Adrenal gland (tissue), 12 donors: ENCODE data around the gene MAPK12. TPM values are rescaled to one million over a fixed set of nuclear protein-coding genes. Genes with fewer than 3 reads are reported as not detected.

ENCODE experiments used
- DNase-seq, 7 donors: peaks; one replicate each; pipeline ENCODE4 v3.0.0-alpha.2; 2019 to 2020
- H3K27ac ChIP-seq, 5 donors: fragments of 200-600 bp; sonication (generic) in 4 of 5; 1 replicate in 3 of 5; 2 replicates in 2 of 5; pipeline versions ENCODE4 v1.5.1 to v1.8.0; 2016 to 2020; ENCODE audit warnings: mild to moderate bottlenecking in 1 of 5
- H3K27me3 ChIP-seq: fragments of 200-600 bp; 2 replicates; pipeline ENCODE4 v1.8.0; 2021
- H3K36me3 ChIP-seq, 2 donors: fragments of 200-600 bp; replicated peaks in 1 of 2; 1 replicate in 1 of 2; 2 replicates in 1 of 2; pipeline versions ENCODE4 v1.5.1 to v1.8.0; 2018 to 2022
- H3K4me1 ChIP-seq, 2 donors: fragments of 200-600 bp; replicated peaks in 1 of 2; 1 replicate in 1 of 2; 2 replicates in 1 of 2; pipeline versions ENCODE4 v1.5.1 to v1.8.0; 2018 to 2021
- H3K4me3 ChIP-seq, 4 donors: fragments of 200-600 bp; sonication (generic) in 3 of 4; one replicate each; pipeline ENCODE4 v1.5.1; 2016 to 2018
- H3K9me3 ChIP-seq, 3 donors: fragments of 200-600 bp; sonication (generic) in 1 of 3; replicated peaks in 1 of 3; 1 replicate in 2 of 3; 2 replicates in 1 of 3; pipeline versions ENCODE4 v1.5.1 to v1.8.0; 2016 to 2021
- CTCF ChIP-seq, 6 experiments: fragments of 450-650 bp in 4 of 6; fragments of 200-600 bp in 2 of 6; sonication (generic) in 1 of 6; IDR thresholded peaks; 1 replicate in 5 of 6; 2 replicates in 1 of 6; pipeline versions ENCODE4 v1.5.1 to v1.8.0; 2016 to 2021; ENCODE audit warnings: antibody characterized with exemption in 6 of 6, mild to moderate bottlenecking in 2 of 6, moderate library complexity in 1 of 6
- POLR2A ChIP-seq, 2 donors: fragments of 450-650 bp; IDR thresholded peaks; one replicate each; pipeline ENCODE4 v1.6.1; 2017; ENCODE audit warnings: antibody characterized with exemption in 2 of 2, mild to moderate bottlenecking in 2 of 2, moderate library complexity in 1 of 2
- whole genome bisulfite sequencing, 4 donors: extraction: QIAGEN DNeasy Blood & Tissue Kit in 2 of 4; methylation state at CpG; one replicate each; pipeline versions ENCODE4 v1.1.5 to v1.1.7; 2013 to 2017; 5-methylcytosine and 5-hydroxymethylcytosine counted together
- intact Hi-C, 2 donors: fragments of 100-400 bp; cut with DNase I; formaldehyde crosslinking; loops; one replicate each; pipeline versions ENCODE4 v1.14.1 to v1.15.0; 2022 to 2023
- polyA plus RNA-seq, 3 donors: library from polyadenylated mRNA; stranded (reverse); fragments of 200-250 nt in 2 of 3; fragments of 350-450 nt in 1 of 3; fragmentation: Illumina TruSeq in 1 of 3; extraction: RNeasy Lipid Tissue Mini Kit (QIAGEN cat#74804) in 1 of 3; gene quantifications; one replicate each; pipeline ENCODE4 v1.2.3, GENCODE V29; 2013 to 2014
- total RNA-seq, 9 donors: library from RNA; depleted of rRNA in 4 of 9; stranded (reverse); fragments of >200 nt in 4 of 9; fragments of 120-200 nt in 1 of 9; fragmentation: NEBNext Ultra II Directional in 1 of 9; extraction: Animal tissue kit (Norgen Biotek cat#: 25700) in 1 of 9; gene quantifications; one replicate each; pipeline versions ENCODE4 v1.1.0 to v1.2.4, GENCODE V29; 2013 to 2023
- donor health status: healthy with polysubstance abuse.
- donor health status: Bipolar disorder and iron deficiency.
- donor health status: DM: yes; HTN: yes; CAD: no.
- donor health status: DM: no; HTN: no; CAD: no.
- donor health status: DM: no; HTN: no; CAD: no.
- donor health status: DM: yes; HTN: yes; CAD: no.

The MAPK12 gene
- total and polyA plus RNA-seq, 12 donors = 1.7 to 17.1 (median 5.4) TPM

GRCh38 chr22:50260434-50260800 lies 1.1 kb downstream of the MAPK12 start:
- no peaks in the 10 kb centered on the region for H3K27me3 ChIP-seq
- TF ChIP-seq CTCF (IDR thresholded peaks at IDR 0.05) (no peak), POLR2A (IDR thresholded peaks at IDR 0.05) (no peak)
- no peaks in the 10 kb centered on the region for H3K36me3 ChIP-seq
- H3K4me1 ChIP-seq = no peaks in the 10 kb centered on the region
- peak overlapping the region in 1 of 5 donors; percentile 66 for H3K27ac ChIP-seq
- H3K9me3 ChIP-seq = no peaks in the 10 kb centered on the region
- WGBS, 4 donors = 30 to 67% (median 41%) methylated on average over 1 to 11 of the region's 11 CpGs
- intact Hi-C loops = no loop called here
- H3K4me3 ChIP-seq = peak overlapping the region in 2 of 4 donors; percentile 16 to 57
- DNase-seq = no peak

- Histone ChIP-seq H3K4me1 (no peaks in the 10 kb centered on the region), H3K9me3 (no peaks in the 10 kb centered on the region), H3K36me3 (no peaks in the 10 kb centered on the region), H3K27me3 (no peaks in the 10 kb centered on the region), H3K4me3 (no peak overlapping the region), H3K27ac (no peak overlapping the region)
- WGBS, 4 donors = 80 to 93% (median 89%) methylated on average over 13 to 15 of the region's 15 CpGs
- intact Hi-C loops = loop anchor here in 1 of 2 donors (10.0 kb wide), 1 partner anchor 355 kb away; no protein-coding TSS in a partner anchor
- no peak for TF ChIP-seq CTCF (IDR thresholded peaks at IDR 0.05)
- TF ChIP-seq POLR2A (IDR thresholded peaks at IDR 0.05) = no peak
- no peak for DNase-seq
Observed at GRCh38 chr22:50259302-50259701, 2.2 kb downstream of the MAPK12 start.

GRCh38 chr22:50258361-50259292 lies 2.9 kb downstream of the MAPK12 start:
- 80 to 84% (median 82%) methylated on average over 16 to 24 of the region's 24 CpGs for WGBS, 4 donors
- TF ChIP-seq POLR2A (IDR thresholded peaks at IDR 0.05) (no peak), CTCF (IDR thresholded peaks at IDR 0.05) (no peak)
- Histone ChIP-seq H3K27me3 (no peaks in the 10 kb centered on the region), H3K36me3 (no peaks in the 10 kb centered on the region), H3K9me3 (no peaks in the 10 kb centered on the region), H3K4me1 (no peaks in the 10 kb centered on the region), H3K27ac (no peak overlapping the region), H3K4me3 (no peak overlapping the region)
- no peak for DNase-seq
- intact Hi-C loops = loop anchor here in 1 of 2 donors (10.0 kb wide), 1 partner anchor 356 kb away; no protein-coding TSS in a partner anchor

- 70 to 81% (median 75%) methylated on average over 16 to 31 of the region's 31 CpGs for WGBS, 4 donors
- no peak for TF ChIP-seq POLR2A (IDR thresholded peaks at IDR 0.05)
- TF ChIP-seq CTCF (IDR thresholded peaks at IDR 0.05) = no peak
Observed at GRCh38 chr22:50257451-50258360, 3.8 kb downstream of the MAPK12 start.

More at GRCh38 chr22:50257451-50258360, 3.8 kb downstream of the MAPK12 start:
- Histone ChIP-seq H3K9me3 (no peaks in the 10 kb centered on the region), H3K4me3 (no peak overlapping the region), H3K27ac (no peak overlapping the region), H3K4me1 (no peaks in the 10 kb centered on the region), H3K27me3 (no peaks in the 10 kb centered on the region), H3K36me3 (no peaks in the 10 kb centered on the region)
- no peak for DNase-seq
- intact Hi-C loops = loop anchor here in 1 of 2 donors (10.0 kb wide), 1 partner anchor 357 kb away; no protein-coding TSS in a partner anchor
